Activated CD4-positive, CD25-positive, alpha-beta regulatory T cell treated with anti-CD3 and anti-CD28 coated beads, Interleukin-2, amount 50 U/mL, for 16 hours (primary cell): ENCODE results near the gene REXO1.
"Not testable (repeated sequence)": the region's sequence is repeated elsewhere in the genome, so short reads cannot be mapped to it uniquely, and the experiment has no call there.

Experiments
- DNase-seq: peaks from one replicate; pipeline ENCODE4 v3.0.0-alpha.2; 2020; ENCODE audit warnings: low read depth, low spot score

Gene REXO1, protein sequence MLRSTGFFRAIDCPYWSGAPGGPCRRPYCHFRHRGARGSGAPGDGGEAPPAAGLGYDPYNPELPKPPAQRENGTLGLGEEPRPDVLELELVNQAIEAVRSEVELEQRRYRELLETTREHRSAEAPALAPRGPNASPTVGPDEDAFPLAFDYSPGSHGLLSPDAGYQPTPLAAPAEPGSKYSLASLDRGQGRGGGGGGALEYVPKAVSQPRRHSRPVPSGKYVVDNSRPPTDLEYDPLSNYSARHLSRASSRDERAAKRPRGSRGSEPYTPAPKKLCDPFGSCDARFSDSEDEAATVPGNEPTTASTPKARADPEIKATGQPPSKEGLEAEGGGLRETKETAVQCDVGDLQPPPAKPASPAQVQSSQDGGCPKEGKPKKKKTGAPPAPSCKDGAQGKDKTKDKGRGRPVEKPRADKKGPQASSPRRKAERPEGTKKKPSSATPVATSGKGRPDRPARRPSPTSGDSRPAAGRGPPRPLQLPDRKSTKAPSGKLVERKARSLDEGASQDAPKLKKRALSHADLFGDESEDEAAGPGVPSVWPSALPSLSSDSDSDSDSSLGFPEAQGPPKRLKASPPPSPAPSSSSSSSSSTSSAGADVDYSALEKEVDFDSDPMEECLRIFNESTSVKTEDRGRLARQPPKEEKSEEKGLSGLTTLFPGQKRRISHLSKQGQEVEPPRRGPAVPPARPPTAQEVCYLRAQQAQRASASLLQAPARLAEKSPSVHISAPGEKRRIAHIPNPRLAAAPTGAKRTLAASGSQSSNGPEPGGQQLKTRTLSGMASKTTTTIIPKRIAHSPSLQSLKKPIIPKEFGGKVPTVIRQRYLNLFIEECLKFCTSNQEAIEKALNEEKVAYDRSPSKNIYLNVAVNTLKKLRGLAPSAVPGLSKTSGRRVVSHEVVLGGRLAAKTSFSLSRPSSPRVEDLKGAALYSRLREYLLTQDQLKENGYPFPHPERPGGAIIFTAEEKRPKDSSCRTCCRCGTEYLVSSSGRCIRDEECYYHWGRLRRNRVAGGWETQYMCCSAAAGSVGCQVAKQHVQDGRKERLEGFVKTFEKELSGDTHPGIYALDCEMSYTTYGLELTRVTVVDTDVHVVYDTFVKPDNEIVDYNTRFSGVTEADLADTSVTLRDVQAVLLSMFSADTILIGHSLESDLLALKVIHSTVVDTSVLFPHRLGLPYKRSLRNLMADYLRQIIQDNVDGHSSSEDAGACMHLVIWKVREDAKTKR

DNA sequence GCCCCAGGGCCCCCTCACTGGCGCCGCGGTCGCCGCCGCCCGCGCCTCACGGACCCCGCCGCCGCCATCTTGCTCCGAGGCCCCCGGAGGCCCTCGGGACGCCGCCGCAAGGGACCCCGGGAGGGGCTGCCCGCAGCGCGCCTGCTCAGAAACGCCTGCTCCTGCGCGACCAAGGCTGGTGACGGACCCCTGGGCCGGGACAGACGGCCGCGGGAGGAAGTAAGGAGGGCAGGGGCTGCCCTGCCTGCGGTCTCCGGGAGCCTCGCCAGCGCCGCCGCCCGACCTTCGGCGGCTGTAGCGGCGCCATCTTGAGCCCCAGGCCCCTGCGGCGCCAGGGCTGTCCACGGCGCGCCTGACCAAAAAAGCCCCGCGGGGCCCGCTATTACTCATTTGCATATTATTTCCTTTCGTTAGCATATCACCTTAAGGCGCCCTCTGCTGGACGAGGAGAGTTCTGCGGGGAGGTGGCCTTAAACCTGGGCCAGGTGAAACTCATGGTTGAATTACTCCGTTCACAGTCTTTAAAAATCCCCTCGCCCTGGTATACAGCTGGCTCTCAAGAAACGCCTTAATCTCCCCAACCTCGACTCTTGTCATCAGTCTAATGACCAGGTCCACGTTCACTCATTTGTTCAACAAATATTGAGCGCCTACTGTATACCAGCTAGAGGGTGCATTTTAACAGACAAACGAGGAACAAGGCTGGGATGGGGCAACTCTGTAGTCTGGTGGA is at the start of gene REXO1:
Gene REXO1, minus strand, starts transcription at position 85 of the 733 bp plus-strand sequence. CDS start 125 bp downstream, outside the sequence.
- DNase-seq = peak; percentile 99

DNA sequence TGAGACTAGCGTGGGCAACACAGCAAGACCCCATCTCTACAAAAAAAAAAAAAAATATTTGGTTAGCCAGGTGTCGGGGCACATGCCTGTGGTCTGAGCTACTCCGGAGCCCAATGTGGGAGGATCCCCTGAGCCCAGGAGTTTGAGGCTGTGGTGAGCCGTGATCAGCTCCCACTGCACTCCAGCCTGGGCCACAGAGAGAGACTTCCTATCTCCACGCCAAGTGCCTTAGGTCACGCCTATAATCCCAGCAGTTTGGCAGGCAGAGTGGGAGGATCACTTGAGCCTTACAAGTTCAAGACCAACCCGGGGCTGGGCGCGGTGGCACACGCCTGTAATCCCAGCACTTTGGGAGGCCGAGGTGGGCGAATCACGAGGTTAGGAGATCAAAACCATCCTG is 48.2 kb upstream of the REXO1 start:
- DNase-seq = no peak

DNA sequence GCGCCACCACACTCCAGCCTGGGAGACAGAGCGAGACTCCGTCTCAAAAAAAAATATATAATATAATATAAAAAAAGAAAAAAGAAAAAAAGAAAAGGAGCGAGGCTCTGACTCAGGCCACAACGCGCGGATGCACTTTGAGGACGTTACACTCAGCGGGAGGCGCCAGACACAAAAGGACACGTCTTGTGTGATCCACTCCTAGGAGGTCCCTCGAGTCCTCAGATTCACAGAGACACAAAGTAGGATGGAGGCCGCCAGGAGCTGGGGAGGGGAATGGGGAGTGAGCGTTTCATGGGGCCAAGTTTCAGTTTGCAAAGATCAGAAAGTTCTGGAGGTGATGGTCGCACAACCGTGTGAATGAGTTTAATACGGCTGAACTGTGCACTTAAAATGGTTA is 45.5 kb upstream of the REXO1 start:
- DNase-seq = no peak

DNA sequence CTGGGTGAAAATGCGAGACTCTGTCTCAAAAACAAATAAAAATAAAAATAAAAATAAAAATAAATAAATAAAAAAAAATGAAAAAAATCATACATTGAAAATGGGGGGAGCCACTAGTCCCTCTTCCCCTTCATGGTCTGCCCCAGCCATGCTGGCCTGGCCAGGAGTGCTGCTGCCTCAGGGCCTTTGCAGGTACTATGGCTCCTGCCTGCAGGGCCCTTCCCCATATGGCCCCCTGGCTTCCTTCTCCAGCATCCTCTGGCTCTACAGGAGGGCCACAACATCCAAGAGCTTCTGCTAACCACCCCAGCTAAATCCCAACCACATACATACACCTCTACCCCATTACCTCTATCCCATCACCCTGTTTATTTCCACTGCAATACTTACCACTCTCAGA is 41.6 kb upstream of the REXO1 start:
- DNase-seq = no peak

DNA sequence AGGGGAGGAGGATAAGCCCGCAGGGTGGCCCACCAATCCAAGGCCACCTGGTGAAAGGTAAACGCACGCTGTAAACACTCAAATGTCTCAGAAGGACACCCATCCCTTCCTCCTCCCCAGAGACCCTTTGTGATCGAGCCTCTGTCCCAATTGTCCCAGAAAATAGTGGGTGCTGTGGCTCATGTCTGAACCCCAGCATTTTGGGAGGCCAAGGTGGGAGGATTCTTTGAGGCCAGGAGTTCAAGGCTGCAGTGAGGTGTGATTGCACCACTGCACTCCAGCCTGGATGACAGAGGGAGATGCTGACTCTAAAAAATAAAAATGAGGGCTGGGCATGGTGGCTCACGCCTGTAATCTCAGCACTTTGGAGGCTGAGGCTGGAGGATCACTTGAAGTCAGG is 40.1 kb upstream of the REXO1 start:
- no peak for DNase-seq

DNA sequence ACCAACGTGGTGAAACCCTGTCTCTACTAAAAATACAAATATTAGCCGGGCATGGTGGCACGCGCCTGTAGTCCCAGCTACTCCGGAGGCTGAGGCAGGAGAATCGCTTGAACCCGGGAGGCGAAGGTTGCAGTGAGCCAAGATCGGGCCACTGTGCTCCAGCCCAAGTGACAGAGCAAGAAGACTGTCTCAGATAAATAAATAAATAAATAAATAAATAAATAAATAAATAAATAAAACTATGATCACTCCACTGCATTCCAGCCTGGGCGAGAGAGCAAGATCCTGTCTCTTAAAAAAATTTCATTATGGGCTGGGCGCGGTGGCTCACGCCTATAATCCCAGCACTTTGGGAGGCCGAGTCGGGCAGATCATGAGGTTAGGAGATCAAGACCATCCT is 38.1 kb upstream of the REXO1 start:
- DNase-seq = not testable (repeated sequence)

DNA sequence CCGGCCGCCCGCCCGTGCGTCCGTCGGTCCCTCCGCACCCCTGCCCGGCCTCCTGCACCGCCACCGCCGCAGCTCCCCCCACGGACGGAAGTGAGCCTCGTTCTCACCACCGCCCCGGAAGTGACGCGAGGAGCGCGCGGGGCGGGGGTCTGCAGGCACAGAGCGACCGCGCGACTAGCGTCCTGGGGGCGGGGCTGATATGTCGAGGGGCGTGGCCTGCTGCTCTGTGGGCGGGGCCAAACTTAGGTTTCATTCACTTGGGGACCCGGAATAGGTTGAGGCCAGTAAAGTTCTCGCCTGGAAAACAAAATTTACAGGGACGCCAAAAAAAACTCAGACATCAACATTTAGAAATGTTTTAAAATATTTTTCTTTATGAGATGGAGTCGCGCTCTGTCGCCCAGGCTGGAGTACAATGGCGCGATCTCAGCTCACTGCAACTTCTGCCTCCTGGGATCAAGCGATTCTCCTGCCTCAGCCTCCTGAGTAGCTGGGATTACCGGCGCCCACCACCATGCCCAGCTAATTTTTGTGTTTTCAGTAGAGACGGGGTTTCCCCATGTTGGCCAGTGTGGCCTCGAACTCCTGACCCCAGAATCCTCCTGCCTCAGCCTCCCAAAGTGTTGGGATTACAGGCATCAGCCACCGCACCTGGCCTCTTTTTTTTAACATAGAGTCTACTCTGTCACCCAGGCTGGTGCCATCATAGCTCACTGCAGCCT is 37.3 kb upstream of the REXO1 start, which contains the start of gene ABHD17A:
Gene ABHD17A, minus strand, starts transcription at position 99 of the 722 bp plus-strand sequence. CDS start 3,930 bp downstream, outside the sequence.
- DNase-seq = peak; percentile 89

DNA sequence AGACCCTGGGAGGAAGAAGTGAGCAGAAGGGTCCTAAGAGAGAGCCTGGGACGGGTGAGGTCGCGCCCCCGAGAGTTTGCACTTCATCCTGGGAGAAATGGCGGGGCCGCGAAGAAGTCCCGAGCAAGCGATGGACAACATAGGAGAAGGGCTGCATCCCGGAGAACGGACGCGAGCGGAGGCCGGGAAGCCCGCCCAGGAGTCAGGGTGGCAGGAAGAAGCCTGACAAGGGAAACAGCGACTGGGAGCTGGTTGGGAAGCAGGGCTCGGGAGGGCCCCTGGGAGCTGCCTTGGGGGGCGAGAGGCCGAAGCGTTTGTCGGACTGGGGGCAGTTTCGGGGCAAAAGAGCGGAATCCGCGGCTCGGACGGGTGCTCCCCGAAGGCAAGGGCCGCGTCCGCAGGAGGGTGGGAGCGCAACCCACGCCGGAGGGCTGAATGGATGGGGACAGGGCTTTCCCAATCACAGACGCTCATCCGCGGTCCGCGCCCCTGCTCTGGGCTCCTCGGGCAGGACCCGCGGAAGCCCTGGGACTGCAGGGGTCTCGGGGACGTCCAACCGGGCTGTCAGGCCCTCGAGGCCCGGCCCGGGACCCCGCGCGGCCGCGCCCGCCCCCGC is 36.5 kb upstream of the REXO1 start:
- no peak for DNase-seq

DNA sequence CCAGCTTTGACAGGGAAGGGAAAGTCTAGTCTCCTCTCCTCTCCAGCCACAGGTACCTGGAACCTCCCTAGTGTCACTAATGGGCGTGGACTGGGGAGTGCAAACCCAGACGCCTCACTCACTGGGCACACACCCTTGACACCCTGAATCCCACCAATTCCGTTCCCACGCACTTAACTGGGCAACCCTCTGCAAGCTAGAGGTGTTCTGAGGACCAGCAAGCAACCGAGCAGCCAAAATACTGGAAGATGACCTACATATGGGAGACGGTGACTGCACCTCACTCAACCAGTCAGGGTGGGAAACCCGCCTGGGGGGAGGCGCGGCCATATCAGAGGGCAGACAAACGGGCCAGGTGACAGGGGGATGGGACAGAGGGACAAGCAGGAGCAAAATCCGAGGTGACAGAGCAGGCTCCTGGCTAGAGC is 36.0 kb upstream of the REXO1 start:
- no peak for DNase-seq

DNA sequence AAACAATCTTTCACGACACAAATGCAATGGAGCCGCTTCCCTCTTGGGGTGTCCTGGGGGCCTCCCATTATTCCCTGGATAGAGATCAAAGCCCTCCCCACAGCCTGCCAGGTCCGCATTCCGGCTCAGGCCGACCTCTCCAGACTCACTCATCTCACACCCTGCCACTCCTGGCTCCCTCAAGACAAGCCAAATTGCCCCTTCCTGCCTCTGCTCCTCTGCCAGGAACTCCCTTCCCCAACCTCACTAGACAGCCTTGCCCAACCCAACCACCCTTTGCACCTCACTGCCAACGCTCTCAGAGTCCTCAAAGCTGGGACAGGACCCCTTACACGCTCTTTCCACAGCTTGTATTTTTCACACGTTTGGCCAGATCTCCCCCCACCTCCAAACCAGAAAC is 35.5 kb upstream of the REXO1 start:
- no peak for DNase-seq

DNA sequence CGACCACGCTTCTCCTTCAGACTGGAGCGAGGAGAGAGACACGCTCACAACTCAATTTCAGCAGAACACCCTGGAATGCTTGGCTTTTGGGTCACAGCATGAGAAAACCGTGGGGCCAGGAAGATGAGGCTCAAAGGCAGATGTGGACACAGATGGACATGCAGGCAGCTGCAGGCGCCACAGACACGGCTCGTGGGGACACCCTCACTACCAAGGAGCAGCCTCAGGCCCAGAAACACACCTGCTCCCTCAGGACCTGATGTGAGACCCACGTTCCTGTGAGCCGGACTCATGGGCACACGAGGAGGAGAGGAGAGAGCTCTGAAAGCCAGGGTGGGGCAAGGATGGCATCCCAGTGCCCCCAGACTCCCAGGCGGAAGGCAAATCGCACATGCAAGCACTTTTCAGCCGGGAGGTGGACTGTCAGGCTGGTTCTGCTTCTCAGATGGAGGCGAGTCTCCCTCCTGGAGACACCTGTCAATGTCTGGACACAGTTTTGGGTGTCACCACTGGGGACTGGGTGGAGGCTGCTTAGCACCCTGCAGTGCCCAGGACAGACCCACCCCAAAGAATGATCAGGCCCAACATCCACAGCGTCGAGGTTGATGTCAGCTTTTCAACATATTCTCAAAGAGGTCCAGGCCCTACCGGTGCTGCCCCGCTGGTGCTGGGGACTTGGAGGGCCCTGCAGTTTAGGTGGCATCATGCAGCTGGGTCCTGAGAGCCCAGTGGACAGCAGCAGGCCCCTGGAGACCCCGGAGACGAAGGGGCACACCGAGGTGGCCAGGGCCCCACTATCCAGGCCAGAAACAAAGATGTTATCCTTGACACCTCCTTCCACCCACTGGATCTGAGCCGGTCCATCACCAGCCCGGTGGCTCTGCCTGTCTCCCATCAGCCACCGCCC is 34.8 kb upstream of the REXO1 start:
- DNase-seq = no peak

DNA sequence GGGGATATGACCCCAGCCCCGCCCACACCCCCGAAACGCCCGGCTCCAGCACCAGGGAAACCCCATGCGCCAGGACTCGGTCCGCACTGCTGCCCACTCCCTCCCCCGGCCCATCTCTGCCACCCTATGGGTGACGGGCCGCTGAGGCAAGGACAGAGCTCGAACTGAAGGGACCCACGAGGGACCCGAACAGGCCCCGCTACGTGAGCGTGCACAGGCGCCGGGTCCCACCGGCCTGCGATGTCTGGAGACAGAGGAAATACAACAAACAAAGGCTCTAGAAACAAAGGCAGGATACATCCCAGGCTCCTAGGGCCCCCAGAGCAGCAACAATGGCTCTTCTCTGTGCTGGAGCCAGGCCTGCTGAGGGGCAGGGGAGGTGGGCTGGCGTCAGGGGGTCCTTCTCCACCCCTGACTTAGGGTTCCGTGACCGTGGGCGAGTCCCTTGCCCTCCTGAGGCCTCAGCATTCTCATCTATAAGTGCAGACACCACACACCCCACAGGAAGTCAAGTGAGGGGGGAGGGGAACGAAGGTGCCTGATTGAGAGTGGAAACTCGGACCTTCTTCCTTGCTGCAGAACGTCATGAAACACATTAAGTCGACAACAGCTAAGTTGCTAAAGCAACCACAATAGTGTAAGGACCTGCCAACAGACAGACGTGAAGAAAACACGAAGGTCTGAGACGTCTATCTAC is 34.0 kb upstream of the REXO1 start:
- peak; percentile 51 for DNase-seq

DNA sequence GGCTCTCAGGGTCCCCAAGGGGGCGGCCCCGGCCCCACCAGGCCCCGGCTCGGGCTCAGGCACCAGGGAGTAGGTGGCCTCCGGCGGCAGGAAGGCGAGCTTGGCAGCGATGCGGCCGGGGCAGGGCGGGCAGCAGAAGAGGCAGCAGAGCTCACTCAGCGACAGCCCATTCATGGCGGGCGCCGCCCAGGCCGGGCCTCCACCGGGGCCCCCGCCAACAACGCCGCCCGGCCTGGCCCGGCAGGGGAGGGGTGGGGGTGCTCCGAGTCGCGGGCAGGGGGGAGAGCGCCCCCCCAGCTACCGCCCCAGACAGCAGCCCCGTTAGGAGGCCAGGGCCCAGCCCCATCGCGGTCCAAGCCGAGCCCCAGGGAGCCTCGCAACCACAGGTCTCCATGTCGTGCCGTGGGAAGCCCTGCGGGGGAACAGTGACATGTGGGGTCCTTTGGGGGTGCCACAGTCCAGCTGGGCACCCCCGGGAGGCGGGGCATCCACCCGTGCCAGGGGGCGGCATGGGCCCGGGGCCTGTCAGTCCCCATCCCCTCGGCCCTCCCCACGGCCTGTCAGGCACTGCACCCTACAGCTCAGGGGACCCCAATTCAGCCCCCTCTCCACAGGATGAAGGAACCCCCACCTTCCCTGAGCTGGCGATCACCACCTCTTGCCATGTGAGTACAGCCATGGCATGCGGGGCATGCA is 33.3 kb upstream of the REXO1 start:
- DNase-seq = not testable (repeated sequence)

DNA sequence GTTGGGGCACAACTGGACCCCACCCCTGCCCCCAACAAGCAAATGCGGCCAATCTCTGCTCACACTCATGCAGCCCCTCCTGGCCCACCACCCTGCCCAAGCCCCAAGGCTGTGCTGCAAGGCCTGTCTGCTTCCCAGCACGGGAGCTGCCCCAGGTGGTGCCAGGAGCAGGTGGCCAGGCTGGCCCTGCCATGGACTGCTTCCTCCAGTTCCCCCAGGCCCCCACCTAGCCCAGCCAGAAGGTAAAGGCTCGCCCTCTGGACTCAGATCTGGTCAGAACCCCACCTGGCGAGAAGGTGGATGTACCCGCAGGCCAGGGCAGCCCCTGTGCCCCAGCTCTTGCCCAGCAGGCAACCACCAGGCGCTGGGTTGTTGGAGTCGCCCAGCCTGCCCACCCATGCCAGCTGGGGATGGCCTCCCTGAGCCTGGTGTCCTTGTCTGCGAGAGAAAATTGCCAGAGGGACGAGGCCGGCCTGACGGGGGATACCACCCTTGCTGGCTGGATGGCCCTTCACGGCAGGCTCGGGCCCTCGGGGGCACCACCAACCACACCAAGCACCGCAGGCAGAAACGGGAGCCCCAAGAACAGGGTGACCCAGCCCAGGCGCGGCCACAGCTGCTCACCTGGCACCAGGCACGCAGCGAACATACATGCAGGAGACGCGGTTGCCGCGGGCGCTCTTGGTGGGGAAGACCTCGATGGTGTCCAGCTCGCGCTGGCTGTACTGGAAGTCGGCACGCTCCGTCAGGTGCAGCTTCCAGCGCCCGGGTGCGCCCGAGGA is 32.5 kb upstream of the REXO1 start:
- DNase-seq = no peak

DNA sequence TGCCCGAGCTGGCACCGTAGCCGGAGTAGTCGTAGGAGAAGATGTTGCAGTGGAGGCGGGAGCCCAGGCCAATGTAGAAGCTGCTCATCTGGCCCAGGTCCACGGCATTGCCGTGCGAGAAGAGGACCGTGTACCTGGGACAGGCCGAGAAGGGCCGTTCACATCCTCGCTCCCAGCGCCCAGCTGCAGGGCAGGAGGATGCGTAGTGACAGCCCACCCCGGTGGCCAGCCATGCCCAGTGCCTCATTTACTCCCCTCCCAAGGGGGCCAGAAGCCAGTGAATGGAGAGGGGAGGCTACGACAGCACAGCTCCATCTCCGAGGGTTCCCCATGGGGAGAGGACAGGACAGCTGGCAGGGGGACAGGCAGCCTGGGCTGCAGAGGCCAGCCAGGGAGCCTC is 31.7 kb upstream of the REXO1 start:
- DNase-seq = not testable (repeated sequence)

DNA sequence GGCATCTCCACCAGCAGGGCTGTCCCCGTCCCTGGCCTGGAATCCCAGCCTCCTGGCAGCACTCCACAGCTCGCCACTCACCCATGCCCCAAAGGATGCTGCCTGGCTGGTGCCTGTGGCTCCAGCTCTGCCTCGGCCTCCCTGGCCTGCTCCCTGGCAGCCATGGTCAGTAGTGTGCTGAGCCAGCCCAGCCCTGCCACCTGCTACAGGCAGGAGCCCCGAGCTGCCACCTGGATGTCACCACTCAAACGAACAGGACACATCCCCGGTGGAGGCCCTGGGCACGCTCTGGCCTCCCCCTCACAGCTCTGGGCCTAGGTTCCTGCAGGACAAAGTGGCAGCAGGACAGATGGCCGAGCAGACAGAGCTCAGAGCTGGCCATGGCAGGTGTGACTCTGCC is 30.3 kb upstream of the REXO1 start:
- not testable (repeated sequence) for DNase-seq

DNA sequence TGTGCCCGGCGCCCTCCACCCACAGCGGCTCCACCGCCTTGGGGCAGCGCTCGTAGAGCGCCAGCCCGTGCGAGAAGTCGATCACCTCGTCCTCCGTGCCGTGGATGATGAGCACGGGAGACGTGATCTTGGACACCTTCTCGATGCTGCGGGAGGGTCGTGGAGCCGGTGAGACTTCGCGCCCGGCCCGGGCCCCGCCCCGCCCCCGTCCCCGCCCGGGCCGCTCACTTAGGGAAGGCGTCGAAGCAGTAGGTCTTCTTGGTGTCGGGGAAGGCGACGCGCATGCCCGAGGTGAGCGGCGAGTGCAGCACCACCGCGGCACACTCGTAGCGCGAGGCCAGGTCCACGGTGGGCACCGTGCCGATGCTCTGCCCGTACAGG is 29.0 kb upstream of the REXO1 start:
- DNase-seq = not testable (repeated sequence)
